Measurements from ENCODE around the gene WT1. TPM values are rescaled to one million over a fixed set of nuclear protein-coding genes. Genes with fewer than 3 reads are reported as not detected.

WT1 gene
- total and polyA plus RNA-seq, 2 donors (not counting 3 experiments of a cell fraction or from before 2014, with no cell fraction given): not detected

GRCh38 chr11:32348502-32348901, 86.8 kb downstream of the WT1 start:
- no peaks in the 10 kb centered on the region for H3K4me1 ChIP-seq (ENCODE audit: control insufficient read depth, extremely low read depth, insufficient read depth, low read length)
- no peak for DNase-seq (ENCODE audit: low read depth, low spot score)
- H4K20me1 ChIP-seq (replicated peaks; ENCODE audit: control insufficient read depth, extremely low read depth, insufficient read depth, low read length): no peaks in the 10 kb centered on the region
- no peak overlapping the region for H3K27ac ChIP-seq (ENCODE audit: insufficient read depth, low read depth, low read length)
- H3K9me1 ChIP-seq (replicated peaks; ENCODE audit: control insufficient read depth, extremely low read depth, insufficient read depth, low read length): no peaks in the 10 kb centered on the region
- H3K36me3 ChIP-seq (ENCODE audit: control insufficient read depth in 2 of 2, extremely low read depth in 1 of 2, insufficient read depth in 2 of 2, low read length in 2 of 2): no peaks in the 10 kb centered on the region
- no peak overlapping the region for H3K4me3 ChIP-seq (replicated peaks in 1 of 3; ENCODE audit: insufficient read depth in 1 of 3, low read depth in 1 of 3, low read length in 3 of 3)
- no peaks in the 10 kb centered on the region for H3K79me2 ChIP-seq (ENCODE audit: control insufficient read depth, insufficient read depth, low read length)
- POLR2A ChIA-PET: no interaction called here
- intact Hi-C loops (cut with micrococcal nuclease): no loop called here
- no peak overlapping the region for H2AFZ ChIP-seq (ENCODE audit: low read depth, low read length)
- H3K4me2 ChIP-seq (ENCODE audit: insufficient read depth, low read length): no peak overlapping the region
- no peak overlapping the region for H3K9ac ChIP-seq (replicated peaks; ENCODE audit: extremely low read depth, insufficient read depth, low read length)
- CTCF ChIA-PET: interaction anchor here (1.2 kb wide), 1 partner anchor 25 kb away, joined by 3 read pairs; no protein-coding TSS in a partner anchor
- TF ChIP-seq CTCF (IDR thresholded peaks at IDR 0.05; ENCODE audit: extremely low read depth in 1 of 2, insufficient read depth in 1 of 2, low read depth in 1 of 2, low read length in 2 of 2) (no peak), JUN (IDR thresholded peaks at IDR 0.05; ENCODE audit: borderline replicate concordance, insufficient read depth, insufficient read length, low read depth) (no peak), POLR2A (IDR thresholded peaks at IDR 0.05; ENCODE audit: low read depth, low read length) (no peak), GATA2 (IDR thresholded peaks at IDR 0.05; ENCODE audit: insufficient read depth, insufficient read length, low read depth, low read length) (no peak), MAX (IDR thresholded peaks at IDR 0.05; ENCODE audit: insufficient read depth, insufficient read length) (no peak), FOS (IDR thresholded peaks at IDR 0.05; ENCODE audit: borderline replicate concordance, insufficient read depth, low read length) (no peak), MYC (IDR thresholded peaks at IDR 0.05; ENCODE audit: low read depth, low read length) (no peak), EZH2 (IDR thresholded peaks at IDR 0.05; ENCODE audit: borderline replicate concordance, low read depth, low read length, severe bottlenecking) (no peak)
- H3K27me3 ChIP-seq (ENCODE audit: control insufficient read depth in 2 of 2, insufficient read depth in 2 of 2, low read length in 2 of 2): peaks cover 0 to 3% of the 10 kb centered on the region in 2 experiments
- no peak for FAIRE-seq
- dilution Hi-C loops (cut with MboI; ENCODE audit: extremely low pct_ligation_motif_present, low sequenced_read_pairs): no loop called here
- H3K9me3 ChIP-seq (replicated peaks; ENCODE audit: control insufficient read depth, insufficient read depth, low read length): no peaks in the 10 kb centered on the region
- BruUV-seq (replicated peaks): no TSS peak

Data from endothelial cell of umbilical vein (primary cell).